HCT116 (cell line): Measurements from ENCODE around the gene TRAPPC14. TPM values are rescaled to one million over a fixed set of nuclear protein-coding genes. Genes with fewer than 3 reads are reported as not detected.

Source experiments
- ATAC-seq: fragments of 200-7000 bp; cut with Tn5 transposase; 2 replicates; pipeline ENCODE4 v1.9.1; 2020; ENCODE audit warnings: mild to moderate bottlenecking, moderate library complexity
- BruUV-seq: library from RNA; stranded (reverse); fragments of 400-500 nt; replicated peaks from 2 replicates; lab custom pipeline; 2021; lab: Mats Ljungman, UMichigan
- CTCF ChIA-PET: fragments of 300-600 bp; sonication (Branson Sonifier 250); formaldehyde crosslinking; loops from one replicate; lab custom pipeline; 2021; ENCODE audit warnings: antibody characterized with exemption; lab: Charles Lee
- POLR2A ChIA-PET: fragments of 300-600, 350-600 bp; sonication (Branson Sonifier 250); formaldehyde crosslinking; loops from one replicate; lab custom pipeline; 2021; ENCODE audit warnings: antibody characterized with exemption; lab: Charles Lee
- RAD21 ChIA-PET, 2 experiments: fragments of 300-600 bp; sonication (Branson Sonifier 250); formaldehyde crosslinking; loops; one replicate each; lab custom pipeline; 2023; ENCODE audit warnings: low total read pairs in 2 of 2; ENCODE audit not compliant: uncharacterized antibody in 2 of 2, unreplicated experiment in 2 of 2, low non-redundant PET in 1 of 2; lab: Charles Lee
- DNase-seq: peaks from one replicate; pipeline ENCODE4 v3.0.0-alpha.2; 2010; ENCODE audit warnings: low read depth, low spot score
- H2AFZ ChIP-seq: fragments of 200-600 bp; shearing (Covaris generic), sonication (generic); 2 replicates; pipeline ENCODE4 v1.6.1; 2017; ENCODE audit warnings: low read depth, mixed run types, mixed read lengths, antibody characterized with exemption, low read length; ENCODE audit not compliant: poor library complexity, severe bottlenecking
- H3K27ac ChIP-seq: 2 replicates; pipeline ENCODE4 v1.5.1; 2012; ENCODE audit warnings: low read depth, low read length
- H3K27me3 ChIP-seq: fragments of 200-600 bp; sonication (generic); 2 replicates; pipeline ENCODE4 v1.6.1; 2016; ENCODE audit warnings: mixed run types, low read length, mixed read lengths; ENCODE audit not compliant: insufficient read depth
- H3K36me3 ChIP-seq, 2 experiments: fragments of 200-500 bp in 1 of 2; fragments of 200-600 bp in 1 of 2; sonication (Bioruptor generic) in 1 of 2; sonication (generic) in 1 of 2; 2 replicates each; pipeline versions ENCODE4 v1.5.1 to v1.6.1; 2014 to 2016; ENCODE audit warnings: low read length in 2 of 2, inconsistent platforms in 1 of 2, mixed read lengths in 1 of 2, mixed run types in 1 of 2; ENCODE audit not compliant: insufficient read depth in 2 of 2, control insufficient read depth in 1 of 2
- H3K4me1 ChIP-seq, 2 experiments: fragments of 200-600 bp in 1 of 2; sonication (generic) in 1 of 2; 2 replicates each; pipeline versions ENCODE4 v1.5.1 to v1.6.1; 2012 to 2017; ENCODE audit warnings: low read length in 2 of 2, inconsistent platforms in 1 of 2, mild to moderate bottlenecking in 1 of 2, mixed read lengths in 1 of 2, mixed run types in 1 of 2, moderate library complexity in 1 of 2; ENCODE audit not compliant: insufficient read depth in 2 of 2, control insufficient read depth in 1 of 2
- H3K4me2 ChIP-seq: fragments of 200-600 bp; sonication (generic); 2 replicates; pipeline ENCODE4 v1.6.1; 2017; ENCODE audit warnings: mixed run types, low read length, mixed read lengths
- H3K4me3 ChIP-seq, 2 experiments: fragments of 200-600 bp in 1 of 2; sonication (generic) in 1 of 2; replicated peaks in 1 of 2; 2 replicates each; pipeline ENCODE4 v1.5.1; 2011 to 2016; ENCODE audit warnings: low read length in 2 of 2, control low read depth in 1 of 2, low read depth in 1 of 2, mild to moderate bottlenecking in 1 of 2, mixed read lengths in 1 of 2, mixed run types in 1 of 2
- H3K79me2 ChIP-seq: fragments of 200-600 bp; sonication (generic); 2 replicates; pipeline ENCODE4 v1.6.1; 2017; ENCODE audit warnings: mild to moderate bottlenecking, mixed run types, low read length, moderate library complexity, mixed read lengths; ENCODE audit not compliant: insufficient read depth
- H3K9ac ChIP-seq: fragments of 200-600 bp; sonication (generic); 2 replicates; pipeline ENCODE4 v1.6.1; 2016; ENCODE audit warnings: low read length, mixed read lengths
- H3K9me2 ChIP-seq: fragments of 200-600 bp; sonication (generic), shearing (Covaris generic); 2 replicates; pipeline ENCODE4 v1.6.1; 2017; ENCODE audit warnings: mixed run types, mild to moderate bottlenecking, moderate library complexity; ENCODE audit not compliant: insufficient read depth
- H3K9me3 ChIP-seq, 2 experiments: fragments of 200-500 bp in 1 of 2; fragments of 200-600 bp in 1 of 2; sonication (Bioruptor generic) in 1 of 2; sonication (generic) in 1 of 2; 2 replicates each; pipeline ENCODE4 v1.6.1; 2014 to 2017; ENCODE audit warnings: low read length in 2 of 2, mixed read lengths in 2 of 2, inconsistent platforms in 1 of 2, low read depth in 1 of 2, mild to moderate bottlenecking in 1 of 2, mixed run types in 1 of 2, moderate library complexity in 1 of 2; ENCODE audit not compliant: control insufficient read depth in 1 of 2, insufficient read depth in 1 of 2
- H4K20me1 ChIP-seq: fragments of 200-600 bp; sonication (generic), shearing (Covaris generic); 2 replicates; pipeline ENCODE4 v1.6.1; 2017; ENCODE audit warnings: mixed run types, mild to moderate bottlenecking, moderate library complexity; ENCODE audit not compliant: insufficient read depth
- SRF ChIP-seq: IDR thresholded peaks from 2 replicates; pipeline ENCODE4 v1.6.1; 2012; ENCODE audit warnings: low read depth
- intact Hi-C: fragments of 100-400 bp; cut with micrococcal nuclease; formaldehyde crosslinking; loops from 2 replicates; pipeline ENCODE4 v1.10.0; 2022
- total RNA-seq: library from RNA; stranded (reverse); gene quantifications from one replicate; pipeline ENCODE4 v1.2.1, GENCODE V29; 2021; ENCODE audit not compliant: unreplicated experiment
- TF ChIP-seq, protein P1 (sequence below), 3 experiments: fragments of 200-600 bp in 1 of 3; sonication (generic) in 1 of 3; IDR thresholded peaks in 2 of 3; conservative IDR thresholded peaks in 1 of 3; 2 replicates each; pipeline ENCODE4 v1.5.1; 2012 to 2017; ENCODE audit warnings: low read depth in 2 of 3, low read length in 2 of 3, antibody characterized with exemption in 1 of 3, borderline replicate concordance in 1 of 3, control low read depth in 1 of 3, mild to moderate bottlenecking in 1 of 3, mixed read lengths in 1 of 3, mixed run types in 1 of 3, moderate library complexity in 1 of 3; ENCODE audit not compliant: insufficient read depth in 1 of 3

TRAPPC14 gene
- total RNA-seq, 1 experiment from 2014 or later: 23.2 TPM

DNA sequence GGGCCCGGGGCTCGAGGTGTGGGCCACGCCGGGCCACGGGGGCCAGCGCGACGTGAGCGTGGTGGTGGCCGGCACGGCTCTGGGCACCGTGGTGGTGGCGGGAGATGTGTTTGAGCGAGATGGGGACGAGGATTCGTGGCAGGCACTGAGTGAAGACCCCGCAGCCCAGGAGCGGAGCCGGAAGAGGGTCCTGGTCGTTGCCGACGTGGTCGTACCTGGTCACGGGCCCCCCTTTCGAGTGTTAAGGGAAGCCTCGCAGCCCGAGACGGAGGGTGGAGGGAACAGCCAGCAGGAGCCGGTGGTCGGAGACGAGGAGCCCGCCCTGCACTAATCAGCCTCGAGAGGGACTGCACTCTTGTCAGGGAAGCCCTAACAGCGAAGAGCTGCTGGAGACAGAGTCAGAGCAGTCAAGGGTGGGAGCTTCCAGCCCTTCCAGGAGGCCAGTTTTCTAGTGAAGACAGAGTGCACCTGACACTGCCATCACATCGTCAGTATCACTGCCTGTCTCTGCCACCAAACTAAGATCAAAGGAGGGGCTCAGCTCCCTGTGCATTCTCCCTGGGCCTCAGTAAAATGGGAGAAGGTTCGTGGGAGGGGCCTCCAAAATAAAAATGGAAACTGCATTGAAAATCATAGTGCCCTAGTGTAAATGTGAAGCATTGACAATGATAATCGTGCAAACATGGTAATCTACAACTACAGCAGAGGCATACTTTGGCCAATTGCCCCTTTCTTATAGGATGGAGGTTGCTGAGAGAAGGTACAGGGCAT, 30.5 kb downstream of the TRAPPC14 start:
- Histone ChIP-seq H3K9me3 (no peaks in the 10 kb centered on the region), H3K9me2 (no peaks in the 10 kb centered on the region), H3K79me2 (peaks cover 9% of the 10 kb centered on the region; the same call in 1 of the 2 replicates), H3K36me3 (no peaks in the 10 kb centered on the region), H4K20me1 (no peaks in the 10 kb centered on the region), H3K4me3 (peak overlapping the region; percentile 78 to 87), H2AFZ (no peak overlapping the region), H3K27me3 (no peaks in the 10 kb centered on the region), H3K4me1 (peaks cover 37 to 54% of the 10 kb centered on the region in 2 experiments), H3K27ac (peak overlapping the region; percentile 98; the same call in 1 of the 2 replicates), H3K9ac (peak overlapping the region; percentile 98), H3K4me2 (peak overlapping the region; percentile 84)
- no TSS peak for BruUV-seq
- CTCF ChIA-PET: no interaction called here
- POLR2A ChIA-PET: interaction anchor here (0.9 to 1.4 kb wide), 3 partner anchors 21 to 208 kb away, joined by 3 to 4 read pairs (median 3); partner anchors contain the start of genes LAMTOR4 and TRIM4
- ATAC-seq (no peak), DNase-seq (no peak)
- RAD21 ChIA-PET: no interaction called here
- intact Hi-C loops: no loop called here
- TF ChIP-seq, protein P1, sequence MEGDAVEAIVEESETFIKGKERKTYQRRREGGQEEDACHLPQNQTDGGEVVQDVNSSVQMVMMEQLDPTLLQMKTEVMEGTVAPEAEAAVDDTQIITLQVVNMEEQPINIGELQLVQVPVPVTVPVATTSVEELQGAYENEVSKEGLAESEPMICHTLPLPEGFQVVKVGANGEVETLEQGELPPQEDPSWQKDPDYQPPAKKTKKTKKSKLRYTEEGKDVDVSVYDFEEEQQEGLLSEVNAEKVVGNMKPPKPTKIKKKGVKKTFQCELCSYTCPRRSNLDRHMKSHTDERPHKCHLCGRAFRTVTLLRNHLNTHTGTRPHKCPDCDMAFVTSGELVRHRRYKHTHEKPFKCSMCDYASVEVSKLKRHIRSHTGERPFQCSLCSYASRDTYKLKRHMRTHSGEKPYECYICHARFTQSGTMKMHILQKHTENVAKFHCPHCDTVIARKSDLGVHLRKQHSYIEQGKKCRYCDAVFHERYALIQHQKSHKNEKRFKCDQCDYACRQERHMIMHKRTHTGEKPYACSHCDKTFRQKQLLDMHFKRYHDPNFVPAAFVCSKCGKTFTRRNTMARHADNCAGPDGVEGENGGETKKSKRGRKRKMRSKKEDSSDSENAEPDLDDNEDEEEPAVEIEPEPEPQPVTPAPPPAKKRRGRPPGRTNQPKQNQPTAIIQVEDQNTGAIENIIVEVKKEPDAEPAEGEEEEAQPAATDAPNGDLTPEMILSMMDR (IDR thresholded peaks at IDR 0.05 in 2 of 3, conservative IDR thresholded peaks at IDR 0.05 in 1 of 3; ENCODE audit: borderline replicate concordance in 1 of 3, insufficient read depth in 1 of 3, low read depth in 2 of 3, low read length in 2 of 3): no peak
- TF ChIP-seq SRF: no peak
